Brain microvascular endothelial cell (primary cell): ENCODE data around the gene ADCY7.

ENCODE experiments used
- DNase-seq: peaks from one replicate; pipeline ENCODE4 v3.0.0-alpha.2; 2020
- H3K27ac ChIP-seq: fragments of 250-450 bp; sonication (Bioruptor Pico); 2 replicates; pipeline ENCODE4 v1.5.1; 2020; ENCODE audit warnings: mild to moderate bottlenecking, moderate library complexity
- H3K27me3 ChIP-seq: fragments of 250-450 bp; sonication (Bioruptor Pico); replicated peaks from 2 replicates; pipeline ENCODE4 v1.5.1; 2020; ENCODE audit warnings: mild to moderate bottlenecking
- H3K36me3 ChIP-seq: fragments of 250-450 bp; sonication (Bioruptor Pico); replicated peaks from 2 replicates; pipeline ENCODE4 v1.5.1; 2020; ENCODE audit warnings: mild to moderate bottlenecking
- H3K4me3 ChIP-seq: 2 replicates; pipeline ENCODE4 v1.5.1; 2011; ENCODE audit warnings: low read depth, mild to moderate bottlenecking, control low read depth, low read length, moderate library complexity
- in situ Hi-C: cut with HindIII; loops from 2 replicates; pipeline ENCODE4 v1.10.0; 2017; ENCODE audit warnings: low sequenced_read_pairs, low pct_ligation_motif_present
- TF ChIP-seq, protein P1 (sequence below): IDR thresholded peaks from 2 replicates; pipeline ENCODE4 v1.5.1; 2011; ENCODE audit warnings: low read depth, mild to moderate bottlenecking, moderate library complexity, low read length, control low read depth, inconsistent platforms; ENCODE audit errors: missing control alignments

ADCY7 gene

DNA sequence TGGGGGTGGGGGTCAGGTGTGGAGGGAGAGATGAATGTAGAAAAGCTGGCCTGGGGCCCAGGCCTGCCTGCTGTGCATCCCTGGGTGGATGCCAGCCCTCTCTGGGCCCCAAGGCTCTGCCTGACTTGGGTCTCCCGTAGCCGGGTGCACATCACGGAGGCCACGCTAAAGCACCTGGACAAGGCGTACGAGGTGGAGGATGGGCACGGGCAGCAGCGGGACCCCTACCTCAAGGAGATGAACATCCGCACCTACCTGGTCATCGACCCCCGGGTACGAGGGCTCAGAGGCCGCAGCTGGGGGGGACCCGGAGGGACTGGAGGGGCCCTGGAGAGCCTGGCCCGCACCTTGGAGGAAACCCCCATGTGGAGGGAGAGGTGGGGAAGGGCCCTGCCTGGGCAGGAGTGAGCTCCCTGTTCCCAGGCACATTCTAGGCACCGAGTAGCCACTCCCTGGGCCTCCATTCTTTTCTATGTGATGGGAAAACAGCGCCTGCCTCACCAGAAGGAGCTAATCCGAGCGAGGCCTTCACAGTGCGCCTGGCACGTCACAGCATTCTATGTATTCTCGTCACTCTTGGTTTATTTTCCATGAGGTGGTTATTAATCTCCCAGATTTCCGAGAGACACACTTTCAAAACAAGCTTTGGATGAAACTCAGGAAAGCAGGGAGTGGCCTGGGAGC is 34.7 kb downstream of the ADCY7 start:
- no peaks in the 10 kb centered on the region for H3K36me3 ChIP-seq
- H3K27me3 ChIP-seq: no peaks in the 10 kb centered on the region
- TF ChIP-seq, protein P1, sequence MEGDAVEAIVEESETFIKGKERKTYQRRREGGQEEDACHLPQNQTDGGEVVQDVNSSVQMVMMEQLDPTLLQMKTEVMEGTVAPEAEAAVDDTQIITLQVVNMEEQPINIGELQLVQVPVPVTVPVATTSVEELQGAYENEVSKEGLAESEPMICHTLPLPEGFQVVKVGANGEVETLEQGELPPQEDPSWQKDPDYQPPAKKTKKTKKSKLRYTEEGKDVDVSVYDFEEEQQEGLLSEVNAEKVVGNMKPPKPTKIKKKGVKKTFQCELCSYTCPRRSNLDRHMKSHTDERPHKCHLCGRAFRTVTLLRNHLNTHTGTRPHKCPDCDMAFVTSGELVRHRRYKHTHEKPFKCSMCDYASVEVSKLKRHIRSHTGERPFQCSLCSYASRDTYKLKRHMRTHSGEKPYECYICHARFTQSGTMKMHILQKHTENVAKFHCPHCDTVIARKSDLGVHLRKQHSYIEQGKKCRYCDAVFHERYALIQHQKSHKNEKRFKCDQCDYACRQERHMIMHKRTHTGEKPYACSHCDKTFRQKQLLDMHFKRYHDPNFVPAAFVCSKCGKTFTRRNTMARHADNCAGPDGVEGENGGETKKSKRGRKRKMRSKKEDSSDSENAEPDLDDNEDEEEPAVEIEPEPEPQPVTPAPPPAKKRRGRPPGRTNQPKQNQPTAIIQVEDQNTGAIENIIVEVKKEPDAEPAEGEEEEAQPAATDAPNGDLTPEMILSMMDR: no peak
- DNase-seq: no peak
- peak overlapping the region; percentile 15 for H3K27ac ChIP-seq
- H3K4me3 ChIP-seq: no peak overlapping the region
- in situ Hi-C loops: no loop called here

DNA sequence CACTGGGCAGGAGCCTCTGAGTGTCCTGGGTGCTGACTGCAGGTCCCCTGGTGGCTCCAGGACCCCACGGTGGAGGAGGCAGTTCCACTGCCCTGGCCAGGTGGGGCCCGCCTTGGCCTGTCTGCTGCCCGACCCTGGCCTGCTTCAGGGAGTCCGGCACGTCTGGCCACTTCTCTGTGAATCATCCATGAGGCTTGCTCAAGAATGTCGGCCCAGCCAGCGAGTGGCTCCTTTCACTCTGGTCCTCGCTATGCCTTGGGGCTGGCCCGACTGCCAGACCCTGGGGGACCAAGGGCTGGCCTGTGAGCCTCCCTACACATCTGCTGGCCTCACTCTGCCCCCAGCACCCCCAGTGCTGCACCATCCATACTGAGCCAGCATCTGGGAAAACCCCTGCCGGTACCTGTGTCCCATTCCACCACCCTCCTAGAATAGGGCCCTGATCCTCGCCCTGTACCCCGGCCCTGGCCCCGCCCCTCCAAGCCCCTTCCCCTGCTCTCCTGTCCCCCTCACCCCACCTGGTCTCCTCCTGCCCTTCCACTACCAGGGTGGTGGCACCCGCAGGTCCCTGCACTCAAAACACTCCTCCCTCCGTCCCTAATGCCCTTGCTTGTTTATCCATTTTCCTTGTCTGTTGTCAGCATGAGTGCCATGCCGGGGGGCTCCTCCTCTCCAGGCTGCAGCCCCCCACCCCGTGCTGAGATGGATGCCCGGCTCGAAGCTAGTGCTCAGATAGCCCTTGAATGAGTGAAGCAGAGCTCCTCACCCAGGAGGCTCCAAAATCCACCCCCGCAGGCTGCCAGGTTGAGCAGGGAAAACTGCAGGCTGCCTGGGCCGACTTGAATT is 35.5 kb downstream of the ADCY7 start:
- in situ Hi-C loops: no loop called here

DNA sequence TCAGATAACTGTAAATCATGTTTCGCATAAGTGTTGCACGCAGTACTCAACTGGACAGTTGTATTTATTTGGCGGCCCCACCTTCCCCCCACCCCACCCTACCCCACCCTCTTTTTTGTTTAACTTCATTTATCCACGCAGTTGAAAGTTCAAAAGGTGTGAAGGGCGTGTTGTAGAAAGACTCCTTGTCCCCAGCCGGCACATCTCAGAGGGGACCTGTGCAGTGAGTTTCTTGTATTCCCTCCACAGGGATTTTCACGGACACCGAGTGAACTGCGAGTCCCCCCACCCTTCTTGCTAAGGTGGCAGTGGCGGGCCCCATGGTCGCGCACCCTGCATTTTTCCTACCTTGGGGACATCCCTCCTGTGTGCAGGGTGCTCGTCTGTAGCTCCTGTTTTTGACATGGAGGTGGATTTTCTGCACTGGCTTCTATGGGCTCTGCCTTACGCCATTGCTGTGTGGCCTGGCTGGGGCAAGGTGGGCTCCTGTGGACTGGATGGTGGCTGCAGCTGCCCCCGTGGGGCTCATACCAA is 36.2 kb downstream of the ADCY7 start:
- Histone ChIP-seq H3K27ac (no peak overlapping the region), H3K36me3 (no peaks in the 10 kb centered on the region), H3K4me3 (no peak overlapping the region), H3K27me3 (no peaks in the 10 kb centered on the region)
- no peak for DNase-seq
- TF ChIP-seq, protein P1: no peak
- in situ Hi-C loops: no loop called here

More for the DNA sequence above, 35.5 kb downstream of the ADCY7 start:
- Histone ChIP-seq H3K4me3 (no peak overlapping the region), H3K36me3 (no peaks in the 10 kb centered on the region), H3K27me3 (no peaks in the 10 kb centered on the region), H3K27ac (peak overlapping the region; percentile 15)
- peak; percentile 79 for DNase-seq
- TF ChIP-seq, protein P1: no peak

DNA sequence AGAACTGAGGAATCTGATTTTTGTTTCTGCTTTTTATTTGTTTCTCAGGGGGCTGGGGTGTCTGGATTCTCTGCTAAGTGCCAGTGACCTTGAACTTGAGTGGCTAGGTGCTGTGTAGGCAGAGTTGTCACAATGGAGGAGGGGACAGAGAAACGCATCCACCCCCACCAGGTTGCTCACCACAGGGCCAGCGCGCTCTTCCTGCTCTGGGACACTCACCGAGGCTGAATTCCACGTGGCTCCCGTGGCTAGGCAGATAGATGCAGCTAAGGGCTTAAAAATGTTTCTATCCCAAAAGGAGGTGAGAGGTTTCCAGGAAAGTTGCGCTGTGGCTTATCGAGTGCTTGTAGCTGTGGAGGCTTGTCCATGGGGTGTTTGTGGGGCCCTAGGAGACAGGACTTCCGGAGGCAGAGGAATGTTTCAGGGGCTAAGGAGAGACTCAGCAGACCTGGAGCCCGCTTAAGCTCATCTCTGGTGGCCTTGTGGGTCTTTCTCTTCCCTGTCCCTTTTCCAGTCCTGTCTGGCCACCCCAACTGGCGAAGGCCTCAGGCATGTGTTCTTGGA is 36.8 kb downstream of the ADCY7 start:
- DNase-seq: no peak
- in situ Hi-C loops: no loop called here
- no peaks in the 10 kb centered on the region for H3K27me3 ChIP-seq
- H3K27ac ChIP-seq: peak overlapping the region; percentile 3
- no peak overlapping the region for H3K4me3 ChIP-seq
- TF ChIP-seq, protein P1: no peak
- H3K36me3 ChIP-seq: no peaks in the 10 kb centered on the region

DNA sequence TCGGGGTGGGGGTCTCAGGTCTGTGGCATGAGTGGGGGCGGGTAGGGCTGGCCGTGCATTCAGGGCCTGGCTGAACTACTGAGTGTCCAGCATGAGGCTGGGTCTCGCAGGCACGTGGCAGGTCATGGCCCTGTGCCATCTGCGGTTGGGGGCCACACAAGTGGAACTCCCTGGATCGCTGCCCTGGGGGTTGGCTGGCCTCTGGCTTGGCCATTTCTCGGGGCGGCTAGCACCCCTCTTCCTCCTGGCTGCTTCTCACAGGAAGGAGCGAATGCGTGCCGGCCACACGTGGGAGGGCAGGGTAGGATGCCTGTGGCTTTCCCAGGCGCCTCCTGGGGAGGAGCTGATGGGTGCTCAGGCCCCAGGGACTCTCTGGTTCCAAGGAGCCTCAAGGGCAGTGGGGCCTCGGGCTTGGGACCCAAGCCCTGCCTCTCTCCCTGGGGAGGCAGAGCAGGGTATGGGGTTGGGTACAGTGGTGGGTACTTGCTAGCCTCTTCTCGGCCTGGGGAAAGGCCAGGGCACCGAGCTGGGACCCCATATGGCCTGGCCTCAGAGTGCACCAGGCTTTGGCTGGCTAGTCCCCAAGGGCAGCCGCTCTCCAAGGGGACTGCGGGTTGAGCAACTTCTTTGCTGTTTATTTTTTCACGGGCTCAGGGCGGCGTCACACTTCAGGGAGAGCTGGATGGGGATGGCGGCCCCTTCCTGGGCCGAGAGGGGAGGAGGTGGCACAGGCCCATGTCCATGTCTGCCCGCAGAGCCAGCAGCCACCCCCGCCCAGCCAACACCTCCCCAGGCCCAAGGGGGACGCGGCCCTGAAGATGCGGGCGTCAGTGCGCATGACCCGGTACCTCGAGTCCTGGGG is 37.5 kb downstream of the ADCY7 start:
- in situ Hi-C loops: no loop called here
- H3K4me3 ChIP-seq: no peak overlapping the region
- DNase-seq: peak; percentile 36
- H3K36me3 ChIP-seq: no peaks in the 10 kb centered on the region
- TF ChIP-seq, protein P1: no peak
- H3K27me3 ChIP-seq: no peaks in the 10 kb centered on the region
- H3K27ac ChIP-seq: peak overlapping the region; percentile 3
